ENCODE results near the gene TSPAN31.

The TSPAN31 gene

GRCh38 chr12:57735952-57736740, 8.7 kb upstream of the TSPAN31 start:
- no peak for DNase-seq (ENCODE audit: low read depth)

DNA sequence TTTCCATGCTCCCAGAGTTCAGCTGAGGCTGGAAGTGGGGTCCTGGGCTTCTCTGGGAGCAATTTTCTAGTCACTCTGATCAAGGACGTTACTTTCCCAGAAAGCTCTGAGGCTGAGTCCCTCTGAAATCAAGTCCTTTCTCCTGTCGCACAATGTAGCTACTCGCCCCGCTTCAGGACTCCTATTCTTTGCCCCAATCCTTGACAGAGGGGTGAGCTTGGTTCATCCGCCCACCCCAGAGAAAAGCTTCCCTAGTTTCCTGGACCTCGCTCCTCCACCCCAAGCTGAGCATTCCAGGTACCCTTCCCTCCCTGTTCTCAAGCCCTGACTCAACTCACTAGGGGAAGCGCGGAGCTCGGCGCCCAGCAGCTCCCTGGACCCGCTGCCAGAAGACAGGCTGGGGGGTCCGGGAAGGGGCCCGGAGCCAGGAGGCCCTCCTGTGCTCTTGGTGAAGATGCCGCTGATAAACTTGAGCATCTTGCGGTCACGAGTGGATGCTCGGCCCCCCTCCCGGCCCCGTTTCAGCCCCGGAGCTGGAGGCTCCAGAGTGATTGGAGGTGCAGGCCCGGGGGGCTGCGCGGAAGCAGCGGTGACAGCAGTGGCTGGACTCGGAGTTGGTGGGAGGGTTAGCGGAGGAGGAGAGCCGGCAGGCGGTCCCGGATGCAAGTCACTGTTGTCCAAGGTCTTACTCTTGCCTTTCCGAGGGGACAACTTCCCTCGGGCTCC, 7.9 kb upstream of the TSPAN31 start:
- no peak for DNase-seq (ENCODE audit: low read depth)

DNA sequence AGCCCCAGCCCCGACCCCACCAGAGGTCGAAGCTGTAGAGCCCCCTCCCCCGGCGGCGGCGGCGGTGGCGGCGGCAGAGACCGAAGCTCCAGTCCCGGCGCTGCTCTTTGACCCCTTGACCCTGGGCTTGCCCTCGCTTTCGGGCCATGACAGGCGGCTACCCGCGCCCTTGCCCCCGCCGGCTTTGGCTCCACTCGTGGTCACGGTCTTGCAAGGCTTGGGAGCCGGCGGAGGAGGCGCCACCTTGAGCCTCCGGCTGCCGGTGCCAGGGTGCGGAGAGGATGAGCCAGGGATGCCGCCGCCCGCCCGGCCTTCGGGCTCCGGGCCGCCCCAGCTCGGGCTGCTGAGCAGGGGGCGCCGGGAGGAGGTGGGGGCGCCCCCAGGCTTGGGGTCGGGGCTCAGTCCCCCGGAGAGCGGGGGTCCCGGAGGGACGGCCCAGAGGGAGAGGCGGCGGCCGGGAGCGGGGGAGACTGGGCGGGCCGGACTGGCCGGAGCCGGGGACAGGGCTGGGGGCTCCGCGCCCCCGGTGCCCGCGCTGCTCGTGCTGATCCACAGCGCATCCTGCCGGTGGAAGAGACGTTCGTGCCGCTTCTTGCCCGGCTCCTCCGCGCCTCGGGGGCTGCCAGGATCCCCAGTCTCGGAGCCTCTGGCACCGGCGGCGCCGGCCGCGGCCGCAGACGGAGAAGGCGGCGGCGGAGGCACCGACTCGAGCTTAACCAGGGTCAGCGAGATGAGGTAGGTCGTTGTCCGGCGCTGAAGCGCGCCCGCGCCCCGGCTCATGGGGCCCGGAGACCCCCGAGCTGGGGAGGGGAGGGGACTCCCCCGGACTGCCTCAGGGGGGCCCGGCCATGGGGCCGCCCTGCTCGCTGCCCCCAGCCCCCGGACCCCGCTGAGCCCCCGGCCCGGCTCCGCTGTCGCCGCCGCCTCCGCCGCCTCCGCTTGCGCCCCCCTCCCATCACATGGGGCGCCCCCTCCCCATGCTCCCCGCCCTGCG, 7.1 kb upstream of the TSPAN31 start:
- DNase-seq (ENCODE audit: low read depth) = no peak

DNA sequence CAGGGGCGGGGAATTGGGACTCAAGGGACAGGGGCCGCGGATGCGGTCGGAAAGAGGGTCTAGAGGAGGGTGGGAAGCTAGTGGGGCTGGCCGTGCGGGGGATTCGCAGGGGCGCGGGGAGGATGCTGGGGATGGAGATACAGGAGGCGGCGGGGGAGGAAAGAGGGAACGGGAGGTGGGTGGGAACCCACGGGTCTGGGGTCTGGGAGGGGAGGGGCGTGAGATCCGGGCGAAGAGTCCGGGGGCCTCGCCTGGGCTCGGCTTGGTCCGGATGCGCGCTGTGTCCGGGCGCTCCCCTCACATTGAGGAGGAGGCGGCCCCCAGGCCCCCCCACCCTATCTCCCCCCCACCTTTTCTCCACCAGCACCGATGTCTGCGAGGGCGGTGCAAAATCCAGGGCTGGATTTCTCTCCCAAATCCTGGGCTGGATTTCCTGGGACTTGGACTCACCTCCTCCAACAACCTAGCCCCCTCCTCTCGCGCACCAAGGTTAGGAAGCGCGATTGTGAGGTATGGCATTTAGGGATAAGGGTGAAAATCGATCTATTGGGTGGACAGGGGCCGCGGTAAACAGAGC, 6.1 kb upstream of the TSPAN31 start, which contains the start of gene AGAP2:
AGAP2 (minus strand) TSS at position 82 of the 577 bp plus-strand sequence. CDS start 496 bp downstream, outside the sequence.
- DNase-seq (ENCODE audit: low read depth) = no peak

DNA sequence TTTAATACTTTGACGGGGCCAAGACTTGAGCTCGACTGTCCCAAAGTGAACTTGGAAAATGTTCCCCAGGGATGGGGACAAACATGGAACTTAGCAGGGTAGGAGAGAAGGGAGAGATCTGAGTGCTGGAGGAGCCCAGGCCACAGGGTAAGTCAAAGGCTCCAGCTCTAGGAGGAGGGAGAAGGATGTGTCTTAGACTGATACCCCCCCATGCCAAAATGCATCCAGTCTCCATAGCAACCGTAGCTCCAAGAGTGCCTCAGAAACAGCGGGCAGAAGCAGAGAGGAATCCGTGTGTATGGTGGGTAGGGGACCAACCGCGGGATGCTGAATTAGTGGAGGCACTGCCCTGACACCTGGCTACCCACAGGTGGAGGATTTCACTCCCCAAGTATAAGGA, 5.5 kb upstream of the TSPAN31 start:
- DNase-seq (ENCODE audit: low read depth) = no peak

DNA sequence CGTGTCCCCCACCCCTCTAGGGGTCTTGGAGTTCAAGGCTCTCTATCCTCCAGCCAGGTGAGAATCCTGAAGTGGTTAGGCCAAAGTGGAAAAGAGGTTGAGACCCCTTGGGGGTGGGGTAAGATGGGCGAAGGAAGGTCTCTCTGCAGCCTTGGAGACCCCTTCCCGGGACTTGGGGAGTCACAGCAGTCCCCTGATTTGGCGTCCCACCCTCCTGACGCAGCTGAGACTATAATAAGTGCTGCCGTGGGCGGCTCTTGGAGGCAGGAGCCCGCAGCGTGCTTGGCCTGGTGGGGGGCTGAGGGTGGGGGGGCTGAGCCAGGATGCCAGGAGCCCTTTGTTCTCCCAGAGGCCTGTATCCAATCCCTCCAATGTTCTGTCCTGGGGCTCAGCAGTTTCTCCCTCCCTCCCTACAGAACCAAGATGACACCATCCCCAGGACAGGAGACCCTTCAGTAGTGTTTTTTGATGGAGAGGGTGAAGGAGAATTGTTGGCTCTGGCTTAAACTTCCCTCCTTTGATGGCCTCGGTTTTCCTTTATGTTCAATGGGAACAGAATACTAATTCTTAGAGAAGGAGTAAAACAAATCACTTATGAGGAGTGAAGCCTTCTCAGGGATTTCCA, 4.8 kb upstream of the TSPAN31 start:
- no peak for DNase-seq (ENCODE audit: low read depth)

GRCh38 chr12:57740656-57741412, 4.0 kb upstream of the TSPAN31 start:
- peak; percentile 56 for DNase-seq (ENCODE audit: low read depth)

DNA sequence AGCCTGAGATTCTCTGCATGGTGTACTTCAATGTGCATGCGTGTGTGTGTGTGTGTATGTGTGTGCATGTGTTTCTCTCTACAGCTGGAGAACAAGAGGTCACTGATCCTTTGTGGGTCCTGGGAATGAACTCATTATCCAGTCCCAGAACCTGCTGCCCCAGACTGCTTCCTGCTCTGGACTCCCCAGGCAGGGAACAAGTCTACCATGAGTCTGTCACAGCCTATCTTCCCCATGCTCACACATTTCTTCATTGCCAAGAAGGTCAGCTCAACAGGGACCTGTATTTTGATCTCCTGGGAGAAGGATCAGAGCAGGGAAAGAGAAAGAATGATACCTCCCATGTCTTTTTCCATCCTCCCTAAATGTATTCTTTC, 3.4 kb upstream of the TSPAN31 start:
- DNase-seq (ENCODE audit: low read depth) = no peak

DNA sequence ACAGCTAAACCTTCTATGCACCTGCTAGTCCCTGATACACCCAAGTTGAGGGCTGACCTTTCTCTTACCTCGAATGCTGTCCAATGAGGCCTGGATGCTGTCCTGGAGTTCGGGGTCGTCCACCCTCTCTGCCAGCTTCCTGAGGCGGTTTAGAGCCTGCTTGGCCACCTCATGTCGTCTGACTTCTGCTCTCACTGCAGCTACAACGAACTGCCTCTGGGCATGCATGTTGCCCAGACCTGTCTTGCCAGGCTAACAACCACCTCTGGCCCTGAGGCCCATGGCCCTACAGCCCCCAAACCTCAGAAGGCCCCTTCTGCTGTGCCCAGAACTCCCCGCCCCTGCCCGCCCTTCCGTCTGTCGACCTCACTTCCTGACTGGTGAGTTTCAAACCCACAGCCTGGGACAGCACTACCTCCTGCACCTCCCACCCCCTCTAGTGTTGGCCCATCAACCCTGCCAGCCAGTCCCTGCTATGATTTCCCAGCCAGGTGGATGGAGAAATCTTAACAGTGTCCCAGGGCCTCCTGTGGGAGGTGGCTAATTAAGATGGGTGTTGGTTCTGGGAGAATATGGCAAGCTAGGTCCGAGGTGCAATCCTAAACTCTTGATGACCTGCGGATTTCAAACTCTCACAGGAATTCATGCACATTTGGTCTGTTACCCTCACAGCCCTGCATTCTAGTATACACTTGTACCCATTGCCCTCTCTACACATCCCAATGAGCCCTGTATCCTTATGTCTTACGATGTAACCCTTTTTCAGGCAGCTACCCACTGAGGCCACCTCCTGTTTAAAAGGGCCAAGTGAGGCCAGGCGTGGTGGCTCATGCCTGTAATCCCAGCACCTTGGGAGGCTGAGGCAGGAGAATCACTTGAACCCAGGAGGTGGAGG, 2.7 kb upstream of the TSPAN31 start:
- peak; percentile 60 for DNase-seq (ENCODE audit: low read depth)

DNA sequence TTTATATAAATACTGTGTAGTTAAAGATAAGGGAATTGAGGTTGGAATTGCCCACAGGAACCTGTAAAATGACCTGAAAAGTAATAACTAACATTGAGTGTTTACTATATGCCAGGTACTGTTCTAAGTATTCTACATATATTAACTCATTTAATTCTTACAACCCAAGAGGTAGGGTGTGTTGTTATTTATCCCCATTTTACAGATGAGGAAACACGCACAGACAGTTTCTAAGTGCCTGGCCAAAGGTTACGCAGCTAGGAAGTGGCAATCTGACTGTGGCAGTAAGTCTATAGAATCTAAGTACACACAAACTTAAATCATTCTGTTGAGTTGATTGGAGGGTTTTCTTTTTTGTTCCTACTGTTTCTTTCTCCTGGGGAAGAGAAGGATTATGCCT, 1.1 kb upstream of the TSPAN31 start:
- no peak for DNase-seq (ENCODE audit: low read depth)

GRCh38 chr12:57744194-57744776, 554 bp upstream of the TSPAN31 start:
- DNase-seq (ENCODE audit: low read depth) = peak; percentile 31

DNA sequence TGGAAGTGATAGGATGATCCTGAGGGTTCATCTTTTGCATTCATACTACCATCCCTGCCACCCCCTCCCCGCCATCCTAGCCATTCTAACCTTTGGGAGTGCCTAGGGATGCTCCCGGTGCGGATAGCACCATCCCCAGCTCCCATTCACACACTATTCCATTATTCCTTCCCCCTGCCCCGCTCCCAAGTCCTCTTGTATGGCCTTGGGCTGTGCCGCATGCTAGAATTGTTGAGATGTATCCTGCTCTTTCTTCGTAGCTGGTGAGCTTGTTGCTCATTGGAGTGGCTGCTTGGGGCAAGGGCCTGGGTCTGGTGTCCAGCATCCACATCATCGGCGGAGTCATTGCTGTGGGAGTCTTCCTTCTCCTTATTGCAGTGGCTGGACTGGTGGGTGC, 644 bp downstream of the TSPAN31 start:
- DNase-seq (ENCODE audit: low read depth) = no peak

DNA sequence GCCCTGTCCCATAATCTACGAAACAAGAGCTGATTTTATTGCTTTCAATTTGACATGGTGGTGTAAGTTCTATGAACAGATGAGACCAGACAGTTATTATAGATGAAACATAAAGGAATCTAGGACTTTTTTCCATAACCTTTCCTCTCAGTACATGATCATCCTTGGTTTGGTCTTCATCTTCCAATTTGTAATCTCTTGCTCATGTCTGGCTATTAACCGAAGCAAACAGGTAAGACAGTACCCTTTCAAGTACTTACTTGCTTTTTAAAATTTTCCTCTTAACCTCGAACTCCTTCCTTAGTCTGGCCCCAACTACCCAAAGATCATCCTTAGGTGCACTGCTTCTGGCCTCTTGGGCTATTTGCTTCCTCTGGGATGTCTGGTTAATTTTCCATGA, 1.2 kb downstream of the TSPAN31 start:
- DNase-seq (ENCODE audit: low read depth) = no peak

GRCh38 chr12:57749061-57749460, 4.2 kb downstream of the TSPAN31 start:
- no peak for DNase-seq (ENCODE audit: low read depth)

- DNase-seq (ENCODE audit: low read depth) = no peak
These were observed 6.0 kb downstream of the TSPAN31 start for GRCh38 chr12:57750561-57751431.

GRCh38 chr12:57751432-57751787, 6.6 kb downstream of the TSPAN31 start:
- no peak for DNase-seq (ENCODE audit: low read depth)

DNA sequence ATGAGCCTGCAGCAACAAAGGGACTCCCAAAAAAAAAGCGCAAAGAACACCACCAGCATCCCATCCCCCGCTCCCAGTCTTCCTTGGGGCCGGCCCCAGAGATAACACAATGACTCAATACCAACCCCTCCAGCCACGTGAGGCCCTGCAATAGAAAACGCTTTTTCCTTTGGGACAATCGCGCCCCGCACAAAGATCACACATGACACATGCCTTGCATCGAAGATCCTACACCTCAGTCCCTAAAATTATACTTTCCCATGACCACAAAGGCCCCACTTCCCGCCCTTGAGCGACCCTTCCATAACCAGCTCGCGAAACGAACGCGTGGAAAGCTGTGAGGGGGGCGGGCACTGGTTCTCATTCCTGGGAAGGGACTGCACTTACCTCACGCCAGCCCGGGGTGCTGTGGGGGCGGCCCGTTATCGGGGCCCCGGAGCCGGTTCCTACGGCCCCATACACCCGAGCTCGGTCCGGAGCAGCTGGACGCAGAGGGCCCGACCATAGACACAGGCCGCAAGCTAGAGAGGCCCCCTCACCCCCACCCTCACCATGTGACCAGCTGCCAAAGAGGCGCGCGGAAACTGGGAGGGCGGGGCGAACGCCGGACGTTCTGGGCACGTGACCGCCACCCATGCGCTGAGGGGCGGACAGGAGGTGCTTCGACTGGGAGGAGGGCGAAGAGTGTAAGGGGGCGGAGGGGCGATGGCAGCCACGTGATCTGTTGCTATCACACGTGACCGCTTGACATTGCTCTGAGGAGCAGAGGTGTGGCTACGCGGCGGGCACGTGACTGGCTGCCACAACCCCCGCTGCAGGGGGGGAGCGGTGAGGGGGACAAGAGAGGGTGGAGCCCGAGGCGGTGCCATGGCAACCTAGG, 7.2 kb downstream of the TSPAN31 start, which contains the start of gene CDK4:
CDK4 (minus strand) TSS at position 523 of the 880 bp plus-strand sequence. CDS start 593 bp downstream, outside the sequence.
- peak; percentile 96 for DNase-seq (ENCODE audit: low read depth)
